GM18951 (cell line): ENCODE results near the gene APBB1IP.
"Not testable (repeated sequence)": the region's sequence is repeated elsewhere in the genome, so short reads cannot be mapped to it uniquely, and the experiment has no call there.

Experiments used
- POLR2A ChIP-seq: IDR thresholded peaks from 4 replicates; pipeline ENCODE4 v1.6.1; 2011; ENCODE audit warnings: mild to moderate bottlenecking; ENCODE audit not compliant: insufficient read length, insufficient read depth; ENCODE audit errors: extremely low read depth
- in situ Hi-C: fragments of 300-500 bp; cut with MboI; formaldehyde crosslinking; loops from one replicate; pipeline ENCODE4 v1.12.0; 2022; ENCODE audit warnings: low sequenced_read_pairs, mixed read lengths, inconsistent platforms; ENCODE audit not compliant: unreplicated experiment

Gene APBB1IP

DNA sequence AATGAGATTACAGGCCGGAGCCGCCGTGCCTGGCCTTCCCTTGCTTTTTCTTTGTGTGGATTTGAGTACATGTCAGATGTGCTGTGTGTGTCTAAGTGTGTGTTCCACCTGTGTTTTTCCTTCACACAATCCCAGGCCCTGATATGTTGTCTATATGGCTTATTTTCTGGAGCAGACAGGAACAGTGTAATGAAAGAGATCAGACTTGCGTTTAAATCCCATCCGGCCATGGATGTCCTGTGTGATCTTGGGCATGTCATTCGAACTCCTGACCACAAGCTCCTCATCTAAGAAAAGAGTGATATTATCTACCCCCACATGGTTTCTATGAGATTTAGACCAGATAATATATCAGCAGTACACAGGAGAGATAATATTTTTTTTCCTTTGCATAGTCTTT is 37.2 kb downstream of the APBB1IP start:
- TF ChIP-seq POLR2A, result no peak
- in situ Hi-C loops, result no loop called here

DNA sequence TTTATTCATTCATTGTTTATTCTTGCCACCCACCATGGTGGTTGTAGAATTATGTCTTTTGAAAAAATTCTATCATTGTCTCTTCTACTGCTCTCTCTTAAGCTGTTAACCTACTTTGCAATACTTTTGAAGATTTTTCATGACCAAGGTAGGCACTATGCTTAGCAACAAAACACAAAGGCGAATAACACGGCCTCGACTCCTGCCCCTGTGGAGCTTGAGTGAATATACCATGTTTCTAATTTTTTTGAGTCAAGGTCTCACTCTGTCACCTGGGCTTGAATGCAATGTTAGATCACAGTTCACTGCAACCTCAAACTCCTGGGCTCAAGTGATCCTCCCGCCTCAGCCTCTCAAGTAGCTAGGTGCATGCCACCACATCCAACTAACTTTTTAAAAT is 39.4 kb downstream of the APBB1IP start:
- TF ChIP-seq POLR2A, result no peak
- in situ Hi-C loops, result no loop called here

DNA sequence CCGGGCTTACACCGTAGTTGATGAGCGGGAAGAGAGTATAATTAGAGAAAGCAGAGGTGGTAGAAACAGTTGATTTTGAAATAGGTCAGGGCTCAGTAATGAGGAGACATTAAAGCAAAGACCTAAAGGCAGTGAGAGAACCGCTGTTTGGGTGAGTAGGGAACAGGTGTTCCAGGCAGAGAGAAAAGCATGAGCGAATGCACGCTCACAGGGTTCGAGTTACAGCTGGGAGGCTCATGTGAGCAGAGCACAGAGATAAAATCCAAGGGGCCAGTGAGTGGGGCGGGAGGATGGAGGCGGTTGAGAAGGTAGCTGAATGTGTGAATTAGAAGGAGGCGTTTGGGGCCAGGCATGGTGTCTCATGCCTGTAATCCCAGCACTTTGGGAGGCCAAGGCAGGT is 39.9 kb downstream of the APBB1IP start:
- in situ Hi-C loops, result no loop called here
- TF ChIP-seq POLR2A, result no peak

DNA sequence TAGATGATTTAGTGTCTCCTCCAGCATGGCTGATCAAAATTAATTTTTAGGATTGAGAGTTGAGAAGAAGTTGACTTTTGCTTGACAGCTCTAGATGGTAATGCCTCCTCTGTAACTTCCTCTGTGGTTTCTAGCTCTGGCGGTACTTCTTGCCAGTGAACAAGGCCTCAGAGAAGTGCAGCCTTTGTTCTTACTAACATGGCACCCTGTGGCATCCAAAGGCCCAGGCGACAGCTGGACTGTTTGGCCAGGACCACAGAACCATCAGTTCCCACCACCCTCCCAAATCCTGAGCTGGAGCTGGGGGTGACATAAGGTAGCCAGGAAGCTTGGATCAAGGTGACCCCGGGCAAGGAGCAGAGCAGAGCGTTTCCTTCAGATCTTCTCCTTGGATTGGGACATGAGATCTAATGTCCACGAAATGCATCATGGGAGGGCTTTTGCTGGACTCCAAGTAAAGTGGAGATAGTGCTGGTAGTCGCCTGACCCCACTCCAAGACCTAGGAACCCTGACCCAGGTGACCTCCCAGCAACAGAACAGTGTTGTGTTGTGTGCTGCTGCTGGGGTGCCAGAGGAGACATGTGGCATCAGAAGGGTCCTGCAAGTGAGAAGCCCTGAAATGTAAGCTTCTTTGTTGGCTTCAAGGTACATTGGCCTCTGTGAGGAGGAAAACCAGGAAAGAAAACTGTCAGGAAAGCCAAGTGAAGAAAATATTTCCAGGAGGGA is 41.8 kb downstream of the APBB1IP start:
- no peak for TF ChIP-seq POLR2A
- in situ Hi-C loops, result no loop called here

DNA sequence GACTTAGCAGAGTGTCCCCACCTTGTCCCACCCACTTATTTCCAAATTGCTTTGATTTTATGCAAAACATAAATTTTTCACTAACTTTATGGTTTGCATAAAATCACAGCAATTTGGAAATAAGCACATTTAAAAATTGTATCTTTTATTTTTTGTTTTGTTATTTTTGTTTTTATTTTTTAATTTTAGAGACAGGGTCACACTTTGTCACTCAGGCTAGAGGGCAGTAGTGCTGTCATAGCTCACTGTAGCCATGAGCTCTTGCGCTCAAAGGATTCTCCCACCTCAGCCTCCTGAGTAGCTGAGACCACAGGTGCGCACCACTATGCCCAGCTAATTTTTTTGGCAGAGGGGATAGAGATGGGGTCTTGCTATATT is 43.2 kb downstream of the APBB1IP start:
- no peak for TF ChIP-seq POLR2A
- in situ Hi-C loops, result no loop called here

DNA sequence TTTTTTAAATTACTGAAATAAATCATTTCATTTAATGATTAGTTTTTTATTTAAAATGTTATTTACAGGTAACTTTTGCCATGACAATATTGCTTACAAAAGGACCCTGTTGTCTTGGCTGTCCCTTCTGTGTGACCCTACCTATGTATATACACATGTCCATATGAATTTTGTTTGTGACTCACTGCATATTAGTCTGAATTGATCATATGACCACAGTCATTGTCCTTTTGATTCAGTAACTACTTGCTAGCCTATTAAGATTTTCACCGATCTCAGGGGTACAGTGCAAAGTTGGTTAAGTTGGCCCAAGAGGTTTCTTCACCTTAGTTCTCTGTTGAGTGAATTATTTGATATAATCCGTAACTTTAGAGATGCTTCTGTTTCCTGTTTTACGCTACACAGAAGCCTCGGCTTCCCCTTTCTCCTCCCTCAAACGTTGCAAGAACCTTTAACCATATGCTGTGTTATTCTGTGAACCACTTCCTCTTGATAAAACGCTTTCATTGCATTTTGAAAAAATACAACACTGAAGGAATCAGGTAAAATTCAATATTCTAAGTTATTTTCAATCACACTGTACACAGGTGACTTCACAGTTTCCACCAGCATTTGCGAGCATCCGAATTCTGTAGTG is 43.9 kb downstream of the APBB1IP start:
- TF ChIP-seq POLR2A, result no peak
- in situ Hi-C loops, result no loop called here

DNA sequence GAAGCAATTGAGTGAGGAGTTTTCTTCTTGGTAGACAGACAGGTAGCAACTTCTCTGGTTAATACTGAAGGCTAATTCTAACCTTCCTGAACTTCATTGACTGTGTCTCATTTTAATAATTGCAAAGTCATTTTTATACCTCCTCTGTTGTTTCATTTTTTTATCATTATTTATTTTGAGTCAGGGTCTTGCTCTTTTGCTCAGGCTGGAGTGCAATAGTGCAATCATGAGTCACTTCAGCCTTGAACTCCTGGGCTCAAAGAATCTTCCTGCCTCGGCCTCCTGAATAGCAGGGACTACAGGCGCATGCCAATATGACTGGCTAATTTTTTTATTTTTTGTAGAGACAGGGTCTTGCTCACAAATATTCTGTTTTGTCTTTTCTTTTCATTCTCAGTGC is 45.4 kb downstream of the APBB1IP start:
- TF ChIP-seq POLR2A, result no peak
- in situ Hi-C loops, result no loop called here

DNA sequence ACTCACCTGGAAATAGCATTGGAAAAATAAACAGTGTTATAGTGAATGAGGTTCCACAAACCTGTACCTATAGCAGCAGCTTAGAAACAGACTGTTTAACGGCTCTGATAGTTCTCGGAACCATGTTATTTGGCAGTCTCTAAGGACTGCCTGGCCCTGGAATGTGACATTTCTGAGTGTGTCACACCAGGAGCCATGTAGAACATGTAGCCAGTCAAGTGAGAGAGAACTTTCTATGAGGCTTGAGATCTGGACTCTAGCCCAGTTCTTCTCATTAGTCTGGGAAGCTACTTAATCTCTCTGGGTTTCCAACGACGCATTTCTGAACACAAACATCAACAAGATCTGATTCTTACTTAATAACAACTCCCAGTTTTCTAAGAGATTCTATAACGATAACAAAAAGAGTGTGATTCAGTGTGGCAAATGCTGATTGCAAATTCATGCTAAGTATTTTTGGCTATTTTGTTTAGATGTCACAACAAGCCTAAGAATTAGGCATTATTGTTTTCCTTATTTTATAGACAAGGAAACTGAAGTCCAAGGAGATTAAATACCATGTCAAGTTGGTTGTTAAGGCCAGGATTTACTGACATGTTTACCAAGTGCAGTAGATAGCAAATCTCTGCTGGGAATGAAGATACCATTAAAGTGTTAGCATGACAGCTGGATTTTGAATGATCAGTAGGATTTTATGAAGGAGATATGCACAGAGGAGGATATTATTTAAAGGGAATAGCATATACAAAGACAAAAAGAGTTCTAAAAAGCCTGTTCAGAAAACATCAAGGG is 47.2 kb downstream of the APBB1IP start:
- TF ChIP-seq POLR2A, result no peak
- in situ Hi-C loops, result no loop called here

DNA sequence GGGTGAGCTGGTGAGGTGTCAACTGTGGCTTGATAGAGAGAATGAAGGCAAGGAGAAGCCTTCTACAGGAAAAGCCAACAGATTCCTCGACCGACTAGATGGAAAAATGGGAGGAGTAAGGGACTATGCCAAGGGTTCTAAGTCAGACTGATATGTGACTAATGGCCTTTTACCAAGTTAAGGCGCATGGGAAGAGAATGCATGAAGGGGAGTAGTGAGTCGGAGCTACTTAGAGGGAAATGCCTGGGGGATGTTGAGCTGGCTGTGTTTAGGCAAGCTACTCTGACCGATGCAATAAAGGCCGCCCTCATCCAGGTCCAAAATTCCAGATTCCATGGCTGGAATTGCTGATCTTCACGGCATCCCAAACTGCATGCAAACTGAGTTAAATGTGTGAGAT is 48.2 kb downstream of the APBB1IP start:
- in situ Hi-C loops, result no loop called here
- no peak for TF ChIP-seq POLR2A

DNA sequence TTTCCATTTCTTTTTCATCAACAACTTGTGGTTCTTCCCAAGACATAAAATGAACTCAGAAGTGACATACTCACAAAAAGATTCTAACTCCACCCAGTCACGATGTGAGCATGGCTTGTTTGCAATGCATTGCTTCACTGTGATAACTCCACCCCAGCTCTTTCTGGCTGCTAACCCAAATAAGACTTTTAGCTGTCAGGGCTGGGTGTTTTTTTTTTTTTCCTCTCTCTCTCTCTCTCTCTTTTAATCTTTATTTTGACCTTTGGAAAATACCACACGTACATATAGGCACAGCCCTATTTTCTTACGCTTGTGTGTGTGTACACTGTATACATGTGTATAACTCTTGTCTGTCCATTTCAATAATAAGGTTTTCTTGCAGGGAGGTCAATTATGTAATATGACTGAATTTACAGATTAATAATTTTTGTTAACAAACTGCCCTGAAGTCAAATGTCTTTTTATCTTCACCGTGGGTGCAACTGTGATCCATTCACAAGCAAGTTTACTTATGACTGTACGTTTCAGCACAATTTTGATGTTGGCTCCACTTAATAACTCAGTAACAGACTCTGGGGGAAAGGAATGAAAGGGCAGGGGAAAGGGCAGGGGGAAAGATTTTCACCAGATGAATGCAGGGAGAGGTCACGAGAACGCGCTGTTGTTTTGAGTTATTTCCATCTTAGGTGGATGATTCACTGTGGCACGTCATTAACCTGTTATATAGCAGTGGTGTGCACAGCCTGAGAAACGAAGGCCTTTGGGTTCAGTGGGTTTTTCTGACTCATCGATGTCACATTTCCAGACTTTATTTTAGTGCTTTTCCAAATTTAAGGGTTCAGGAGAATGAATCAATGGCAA is 49.1 kb downstream of the APBB1IP start:
- in situ Hi-C loops, result no loop called here
- TF ChIP-seq POLR2A, result no peak

DNA sequence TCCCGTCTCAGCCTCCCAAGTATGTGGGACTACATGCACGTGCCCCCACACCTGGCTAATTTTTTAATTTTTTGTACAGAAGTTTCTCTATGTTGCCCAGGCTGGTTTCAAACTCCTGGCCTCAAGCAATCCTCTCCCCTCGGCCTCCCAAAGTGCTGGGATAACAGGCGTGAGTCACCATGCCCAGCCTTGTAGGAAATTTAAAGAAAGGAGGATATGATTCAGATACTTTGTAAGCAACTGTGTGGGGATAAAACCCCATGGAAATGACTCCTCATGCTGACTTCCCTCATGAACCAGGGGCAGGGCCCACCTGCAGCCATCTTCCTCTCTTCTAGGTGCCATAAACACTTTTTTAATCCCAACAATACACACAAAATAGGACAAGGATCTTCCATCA is 50.2 kb downstream of the APBB1IP start:
- in situ Hi-C loops, result no loop called here

DNA sequence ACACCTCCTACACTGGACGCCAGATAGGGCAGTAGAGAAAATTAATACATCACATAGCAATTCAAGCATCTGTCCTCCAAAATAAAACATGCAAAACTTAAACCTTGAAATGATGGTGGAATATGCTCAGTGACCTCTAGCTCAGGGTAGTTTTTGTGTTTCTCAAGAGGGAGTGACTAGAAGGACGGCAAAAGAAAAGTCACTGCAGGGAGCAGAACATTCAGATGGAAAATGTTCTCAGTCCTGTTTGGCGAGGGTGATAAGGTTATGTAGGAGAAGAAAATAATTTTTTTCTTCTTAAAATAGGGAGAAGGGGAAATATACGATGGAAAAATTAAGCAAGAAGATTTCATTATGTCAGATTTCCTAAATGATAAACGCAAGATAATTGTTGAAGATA is 50.9 kb downstream of the APBB1IP start:
- in situ Hi-C loops, result no loop called here

More for the DNA sequence above, 50.2 kb downstream of the APBB1IP start:
- no peak for TF ChIP-seq POLR2A

DNA sequence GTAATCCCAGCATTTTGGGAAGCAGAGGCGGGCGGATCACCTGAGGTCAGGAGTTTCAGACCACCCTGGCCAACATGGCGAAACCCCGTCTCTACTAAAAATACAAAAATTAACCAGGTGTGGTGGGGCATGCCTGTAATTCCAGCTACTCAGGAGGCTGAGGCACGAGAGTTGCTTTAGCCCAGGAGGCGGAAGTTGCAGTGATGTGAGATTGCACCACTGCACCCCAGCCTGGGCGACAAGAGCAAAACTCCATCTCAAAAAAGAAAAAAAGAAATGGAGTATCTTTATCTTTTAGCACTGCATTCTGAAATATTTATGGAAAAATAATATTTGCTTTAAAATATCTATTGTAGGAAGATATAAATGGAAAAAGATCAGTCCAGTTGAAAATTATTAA is 52.2 kb downstream of the APBB1IP start:
- in situ Hi-C loops, result not testable (repeated sequence)

More for the DNA sequence above, 50.9 kb downstream of the APBB1IP start:
- no peak for TF ChIP-seq POLR2A
